GM21447 (cell line): ENCODE data around the gene ATRNL1.

ENCODE experiments used
- ATAC-seq: cut with Tn5 transposase; IDR thresholded peaks from one replicate; pipeline ENCODE4 v1.9.1; 2021; ENCODE audit not compliant: unreplicated experiment

Gene ATRNL1

DNA sequence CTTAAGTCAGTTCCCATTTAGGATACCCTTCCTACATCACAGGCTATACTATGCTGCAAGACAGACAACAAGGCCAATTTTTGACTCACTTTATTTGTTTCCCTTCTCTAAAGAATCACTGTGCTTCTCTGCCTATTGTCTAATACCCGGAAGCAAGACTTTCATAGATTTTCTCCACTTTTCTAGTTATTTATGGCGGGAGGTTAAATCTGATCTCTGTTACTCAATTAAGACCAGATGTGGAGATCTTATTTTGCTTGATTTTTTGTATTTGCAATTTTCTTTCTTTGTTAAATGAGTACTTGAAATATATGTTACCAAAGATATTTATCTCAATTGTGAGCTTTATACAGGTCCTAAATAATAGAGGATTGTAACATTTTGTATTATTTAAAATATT, 511.5 kb downstream of the ATRNL1 start:
- no peak for ATAC-seq

DNA sequence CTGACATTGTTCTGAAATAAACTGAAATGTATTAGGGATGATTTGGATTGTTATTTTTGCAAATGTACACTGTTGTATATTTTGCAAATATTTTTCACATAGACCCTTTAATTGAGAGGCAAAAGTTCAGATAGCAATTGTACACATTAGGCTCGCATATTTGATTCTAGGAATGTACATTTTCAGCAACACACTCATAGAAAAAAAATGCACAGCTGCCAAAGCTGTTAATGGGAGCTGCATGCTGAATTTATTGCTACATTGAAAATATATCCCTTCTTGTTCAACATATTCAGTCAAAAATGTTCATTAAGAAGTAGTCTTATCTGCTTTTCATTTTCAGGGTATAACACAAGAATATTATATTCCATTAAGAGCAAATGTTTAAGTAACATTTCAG, 512.9 kb downstream of the ATRNL1 start:
- no peak for ATAC-seq

DNA sequence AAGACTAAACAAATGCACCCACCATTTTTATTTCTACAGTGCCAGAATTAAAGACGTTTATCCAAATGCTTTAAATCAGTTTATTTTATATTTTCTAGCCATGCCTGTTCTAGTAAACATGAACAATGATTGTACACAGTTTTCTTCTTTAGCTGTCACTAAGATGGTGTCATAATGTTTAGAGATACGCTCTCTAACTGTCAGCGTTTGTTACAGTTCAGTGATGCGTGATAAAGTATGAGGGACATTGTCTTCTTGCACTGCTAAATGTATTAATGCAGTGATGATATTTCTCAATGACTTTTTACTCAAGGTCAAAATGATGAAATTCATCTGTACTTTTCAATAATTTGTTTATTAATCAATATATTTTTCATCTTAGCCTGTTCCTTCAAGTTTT, 513.6 kb downstream of the ATRNL1 start:
- no peak for ATAC-seq

- no peak for ATAC-seq
These were observed 531.3 kb downstream of the ATRNL1 start for GRCh38 chr10:115624448-115624847.

DNA sequence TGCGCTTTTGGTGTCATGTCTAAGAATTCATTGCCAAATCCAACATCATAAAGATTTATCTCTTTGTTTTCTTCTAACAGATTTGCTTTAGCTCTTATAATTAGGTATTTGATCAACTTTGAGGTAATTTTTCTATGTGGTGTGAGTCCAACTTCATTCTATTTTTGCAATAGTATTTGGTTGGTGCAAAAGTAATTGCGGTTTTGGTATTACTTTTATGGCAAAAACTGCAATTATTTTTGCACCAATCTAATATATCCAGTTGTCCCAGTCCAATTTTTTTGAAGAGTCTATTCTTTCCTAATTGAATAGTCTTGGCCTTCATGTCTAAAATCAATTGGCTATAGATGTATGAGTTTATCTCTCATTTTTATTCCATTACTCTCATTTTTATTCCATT, 535.5 kb downstream of the ATRNL1 start:
- ATAC-seq = no peak

DNA sequence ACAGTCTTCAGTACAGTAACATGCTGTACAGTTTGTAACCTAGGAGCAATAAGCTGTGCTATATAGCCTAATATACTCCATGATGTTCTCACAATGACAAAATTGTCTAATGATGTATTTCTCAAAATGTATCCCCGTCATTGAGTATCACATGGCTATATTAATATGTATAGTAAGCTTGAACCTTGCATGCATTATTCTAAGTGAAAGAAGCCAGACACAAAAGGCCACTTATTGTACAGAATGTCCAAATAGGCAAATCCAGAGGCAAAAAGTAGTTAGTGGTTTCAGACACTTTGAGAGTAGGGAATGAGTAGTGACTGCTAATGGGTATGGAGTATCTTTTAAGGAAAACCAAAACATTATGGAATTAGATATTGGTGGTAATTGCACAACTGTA, 545.1 kb downstream of the ATRNL1 start:
- ATAC-seq = no peak

GRCh38 chr10:115649217-115649616, 556.1 kb downstream of the ATRNL1 start:
- ATAC-seq = no peak

GRCh38 chr10:115653473-115653872, 560.3 kb downstream of the ATRNL1 start:
- no peak for ATAC-seq

DNA sequence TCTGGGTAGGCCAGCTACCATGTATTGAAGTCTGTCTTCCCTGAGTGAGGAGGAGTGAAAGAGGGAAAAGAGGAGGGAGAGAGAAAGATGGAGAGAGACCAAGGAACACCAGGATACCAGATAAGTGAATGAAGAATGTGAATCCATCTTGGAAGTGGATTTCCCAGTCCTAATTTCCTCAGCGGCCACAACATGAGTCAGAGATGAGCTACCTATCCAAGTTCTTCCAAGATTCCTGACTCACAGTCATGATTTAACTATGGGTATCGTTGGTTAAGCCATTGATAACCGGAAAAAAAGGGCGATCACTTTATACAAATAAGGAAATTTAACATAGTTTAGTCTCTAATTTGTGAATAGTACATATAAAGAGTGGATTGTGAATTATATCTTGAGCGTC, 561.8 kb downstream of the ATRNL1 start:
- no peak for ATAC-seq

- no peak for ATAC-seq
These were observed 564.1 kb downstream of the ATRNL1 start for GRCh38 chr10:115657161-115657860.

DNA sequence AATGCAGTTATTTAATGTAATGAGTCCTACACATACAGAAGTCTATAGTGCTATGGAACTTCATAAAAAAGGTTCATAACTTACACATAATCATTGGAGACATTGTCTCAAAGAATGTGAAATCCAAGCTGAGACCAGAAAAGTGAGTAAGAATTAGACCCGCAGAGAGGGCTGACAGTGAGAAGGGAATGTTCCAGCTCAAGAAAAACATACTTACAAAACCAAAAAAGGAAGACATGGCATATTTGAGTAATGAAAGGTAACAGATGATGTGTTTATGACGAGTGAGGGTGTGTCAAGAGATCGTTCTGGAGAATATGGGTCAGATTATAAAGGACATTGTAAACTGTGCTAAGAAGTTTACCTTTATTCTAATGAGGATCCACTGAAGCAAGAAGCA, 566.5 kb downstream of the ATRNL1 start:
- ATAC-seq = no peak

DNA sequence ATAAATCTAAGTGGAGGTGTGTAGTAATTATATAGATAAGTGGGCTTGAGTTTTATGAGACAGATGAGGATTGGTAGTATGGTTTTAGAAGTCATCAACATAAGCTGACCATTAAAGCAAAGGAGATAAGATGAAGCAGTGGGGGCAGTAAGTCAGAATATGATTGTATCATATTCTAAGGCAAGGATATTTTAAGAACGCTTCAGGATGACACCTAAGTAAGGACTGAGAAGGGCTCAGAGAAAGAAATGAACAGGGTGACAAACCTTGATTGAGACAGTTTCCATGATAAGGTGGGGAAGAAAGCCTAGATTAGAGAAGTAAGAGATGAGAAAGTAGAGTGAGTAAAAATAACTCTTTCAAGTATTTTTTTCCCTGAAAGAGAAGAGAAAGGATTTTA, 567.2 kb downstream of the ATRNL1 start:
- ATAC-seq = no peak

GRCh38 chr10:115662422-115662821, 569.3 kb downstream of the ATRNL1 start:
- ATAC-seq = no peak

- no peak for ATAC-seq
These were observed 572.4 kb downstream of the ATRNL1 start for GRCh38 chr10:115665549-115665948.

- no peak for ATAC-seq
These were observed 581.3 kb downstream of the ATRNL1 start for GRCh38 chr10:115674496-115674895.

DNA sequence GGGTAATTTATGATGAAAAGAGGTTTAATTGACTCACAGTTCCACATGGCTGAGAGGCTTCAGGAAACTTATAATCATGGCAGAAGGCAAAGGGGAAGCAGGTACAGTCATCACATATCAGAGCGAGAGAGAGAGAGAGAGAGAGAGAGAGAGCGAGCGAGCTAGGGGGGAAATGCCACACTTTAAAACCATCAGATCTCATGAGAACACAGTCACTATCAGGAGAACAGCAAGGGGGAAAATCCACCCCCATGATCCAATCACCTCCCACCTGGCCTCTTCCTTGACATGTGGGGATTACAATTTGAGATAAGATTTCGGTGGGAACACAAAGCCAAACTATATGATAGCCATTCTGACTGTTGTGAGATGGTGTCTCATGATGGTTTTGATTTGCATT, 603.6 kb downstream of the ATRNL1 start:
- ATAC-seq = no peak

GRCh38 chr10:115706026-115706425, 612.9 kb downstream of the ATRNL1 start:
- ATAC-seq = no peak

DNA sequence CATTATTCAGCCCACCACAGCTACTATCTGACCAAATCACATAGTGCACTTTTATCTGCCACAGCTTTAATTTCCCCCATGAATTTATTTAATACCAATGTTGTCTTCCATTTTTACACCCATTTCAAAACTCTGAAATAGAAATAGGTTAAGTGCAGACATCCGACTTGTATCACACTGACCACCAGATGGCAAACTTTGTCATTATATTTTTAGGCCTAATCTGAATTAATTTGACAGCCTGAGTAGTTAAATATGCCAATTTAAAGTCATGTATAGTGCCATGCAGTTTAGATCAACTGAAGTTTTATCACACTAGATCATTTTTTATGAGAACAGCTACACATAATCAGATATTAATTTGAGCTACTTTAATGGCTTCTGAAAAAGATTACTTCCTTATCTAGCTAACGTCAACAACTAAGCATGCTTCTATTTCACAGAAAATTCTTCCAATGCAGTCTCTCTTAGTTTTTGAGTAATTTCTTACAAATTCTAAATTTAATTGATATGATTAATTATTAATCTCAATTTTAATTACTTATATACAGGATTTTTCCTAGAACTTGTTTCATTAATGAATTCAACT, 613.4 kb downstream of the ATRNL1 start:
- no peak for ATAC-seq

GRCh38 chr10:115710136-115710535, 617.0 kb downstream of the ATRNL1 start:
- no peak for ATAC-seq

- no peak for ATAC-seq
These were observed 618.1 kb downstream of the ATRNL1 start for GRCh38 chr10:115711306-115711705.

- no peak for ATAC-seq
These were observed 627.0 kb downstream of the ATRNL1 start for GRCh38 chr10:115720121-115720520.

- ATAC-seq = no peak
These were observed 634.0 kb downstream of the ATRNL1 start for GRCh38 chr10:115727129-115727528.

GRCh38 chr10:115744089-115744488, 650.9 kb downstream of the ATRNL1 start:
- no peak for ATAC-seq
